Right atrium auricular region (tissue), 2 donors: ENCODE results near the gene IGF2R. TPM values are rescaled to one million over a fixed set of nuclear protein-coding genes. Genes with fewer than 3 reads are reported as not detected.

ENCODE experiments used
- DNase-seq: peaks from one replicate; pipeline ENCODE4 v3.0.0-alpha.2; 2019; ENCODE audit warnings: low spot score
- H3K27ac ChIP-seq, 2 donors: fragments of 200-600 bp; sonication (generic); 1 replicate in 1 of 2; 2 replicates in 1 of 2; pipeline ENCODE4 v1.5.1; 2016 to 2019
- H3K27me3 ChIP-seq, 2 donors: fragments of 200-600 bp; sonication (generic); one replicate each; pipeline versions ENCODE4 v1.5.1 to v1.6.0; 2017 to 2019
- H3K36me3 ChIP-seq: fragments of 200-600 bp; sonication (generic); one replicate; pipeline ENCODE4 v1.5.1; 2016
- H3K4me1 ChIP-seq, 2 donors: fragments of 200-600 bp; sonication (generic); one replicate each; pipeline versions ENCODE4 v1.5.1 to v1.6.0; 2017 to 2019
- H3K4me3 ChIP-seq, 2 donors: fragments of 200-600 bp; sonication (generic); 1 replicate in 1 of 2; 2 replicates in 1 of 2; pipeline ENCODE4 v1.5.1; 2017 to 2019; ENCODE audit warnings: mild to moderate bottlenecking in 1 of 2, moderate library complexity in 1 of 2
- H3K9me3 ChIP-seq, 2 donors: fragments of 200-600 bp; sonication (generic); one replicate each; pipeline ENCODE4 v1.5.1; 2019
- CTCF ChIP-seq, 2 donors: fragments of 200-600 bp; sonication (generic); IDR thresholded peaks; one replicate each; pipeline ENCODE4 v1.5.1; 2019; ENCODE audit warnings: antibody characterized with exemption in 2 of 2
- total RNA-seq, 2 donors: library from RNA; depleted of rRNA; stranded (reverse); fragments of >200 nt; gene quantifications; one replicate each; pipeline ENCODE4 v1.1.0, GENCODE V29; 2016

IGF2R gene
- total RNA-seq, 2 donors from 2014 or later = 47.9 to 48.9 TPM

- no peaks in the 10 kb centered on the region for H3K27me3 ChIP-seq
- peak overlapping the region; percentile 3 to 63 for H3K27ac ChIP-seq
- TF ChIP-seq CTCF (IDR thresholded peaks at IDR 0.05) = no peak
- peaks cover 0 to 21% of the 10 kb centered on the region in 2 donors for H3K4me1 ChIP-seq
- H3K9me3 ChIP-seq = no peaks in the 10 kb centered on the region
- no peak overlapping the region for H3K4me3 ChIP-seq
- H3K36me3 ChIP-seq = peaks cover 32% of the 10 kb centered on the region
- no peak for DNase-seq
Observed at GRCh38 chr6:160036331-160036695, 67.4 kb downstream of the IGF2R start.

GRCh38 chr6:160036790-160037206 is 67.9 kb downstream of the IGF2R start:
- no peak for DNase-seq
- Histone ChIP-seq H3K9me3 (no peaks in the 10 kb centered on the region), H3K4me1 (peaks cover 0 to 26% of the 10 kb centered on the region in 2 donors), H3K36me3 (peaks cover 32% of the 10 kb centered on the region), H3K27ac (peak overlapping the region; percentile 3 to 63), H3K27me3 (no peaks in the 10 kb centered on the region), H3K4me3 (no peak overlapping the region)
- TF ChIP-seq CTCF (IDR thresholded peaks at IDR 0.05) = no peak

GRCh38 chr6:160038479-160038878 is 69.6 kb downstream of the IGF2R start:
- no peak for TF ChIP-seq CTCF (IDR thresholded peaks at IDR 0.05)
- Histone ChIP-seq H3K4me1 (peaks cover 0 to 40% of the 10 kb centered on the region in 2 donors), H3K27me3 (no peaks in the 10 kb centered on the region), H3K36me3 (peaks cover 22% of the 10 kb centered on the region), H3K9me3 (no peaks in the 10 kb centered on the region), H3K4me3 (no peak overlapping the region), H3K27ac (no peak overlapping the region)
- DNase-seq = no peak

- Histone ChIP-seq H3K4me1 (peaks cover 0 to 47% of the 10 kb centered on the region in 2 donors), H3K9me3 (no peaks in the 10 kb centered on the region), H3K27ac (no peak overlapping the region), H3K27me3 (no peaks in the 10 kb centered on the region), H3K36me3 (peaks cover 21% of the 10 kb centered on the region), H3K4me3 (no peak overlapping the region)
- no peak for DNase-seq
- TF ChIP-seq CTCF (IDR thresholded peaks at IDR 0.05) = no peak
Observed at GRCh38 chr6:160039441-160039840, 70.6 kb downstream of the IGF2R start.

GRCh38 chr6:160040055-160040454 is 71.2 kb downstream of the IGF2R start:
- peaks cover 25% of the 10 kb centered on the region for H3K36me3 ChIP-seq
- H3K4me1 ChIP-seq = peaks cover 0 to 44% of the 10 kb centered on the region in 2 donors
- TF ChIP-seq CTCF (IDR thresholded peaks at IDR 0.05) = no peak
- no peak overlapping the region for H3K4me3 ChIP-seq
- no peak for DNase-seq
- no peaks in the 10 kb centered on the region for H3K27me3 ChIP-seq
- no peaks in the 10 kb centered on the region for H3K9me3 ChIP-seq
- no peak overlapping the region for H3K27ac ChIP-seq

GRCh38 chr6:160040527-160041264 is 71.8 kb downstream of the IGF2R start:
- H3K27me3 ChIP-seq = no peaks in the 10 kb centered on the region
- peaks cover 0 to 38% of the 10 kb centered on the region in 2 donors for H3K4me1 ChIP-seq
- peaks cover 25% of the 10 kb centered on the region for H3K36me3 ChIP-seq
- H3K4me3 ChIP-seq = no peak overlapping the region
- DNase-seq = no peak
- no peak for TF ChIP-seq CTCF (IDR thresholded peaks at IDR 0.05)
- no peak overlapping the region for H3K27ac ChIP-seq
- no peaks in the 10 kb centered on the region for H3K9me3 ChIP-seq
